ENCODE results near the gene IFNW1.
"Not testable (repeated sequence)": the region's sequence is repeated elsewhere in the genome, so short reads cannot be mapped to it uniquely, and the experiment has no call there.

IFNW1 gene

GRCh38 chr9:21141427-21141882 lies at the start of gene IFNW1:
IFNW1 (minus strand) TSS chr9:21141832; CDS start chr9:21141570, 262 bp downstream.
- DNase-seq = no peak

GRCh38 chr9:21187487-21187886 lies 45.9 kb upstream of the IFNW1 start, which contains the start of gene IFNA4:
IFNA4 (minus strand) TSS chr9:21187587; CDS start chr9:21187531, 56 bp downstream.
- not testable (repeated sequence) for DNase-seq

GRCh38 chr9:21182810-21183736 lies 41.4 kb upstream of the IFNW1 start:
- peak; percentile 76 for DNase-seq

DNA sequence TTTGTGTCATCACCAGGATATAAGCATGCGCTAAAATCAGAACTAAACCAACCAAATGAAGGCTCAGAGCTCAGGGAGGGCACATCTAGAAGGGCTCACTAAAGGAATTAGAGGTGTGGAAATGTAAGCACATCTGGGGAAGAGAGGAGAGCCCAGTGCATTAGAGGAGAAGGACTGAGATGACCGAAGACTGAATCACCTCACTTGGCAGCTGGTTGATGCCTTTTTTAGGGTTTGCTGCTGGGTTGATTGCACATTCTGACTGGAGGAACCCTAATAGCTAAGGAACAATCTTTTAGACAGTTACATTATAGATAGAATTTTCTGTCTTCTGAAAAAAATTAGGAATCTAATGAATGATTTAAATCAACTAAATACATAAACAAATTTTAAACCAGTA lies 33.0 kb upstream of the IFNW1 start:
- DNase-seq = no peak

GRCh38 chr9:21172156-21172555 lies 30.5 kb upstream of the IFNW1 start:
- no peak for DNase-seq

GRCh38 chr9:21171351-21171750 lies 29.7 kb upstream of the IFNW1 start:
- no peak for DNase-seq

DNA sequence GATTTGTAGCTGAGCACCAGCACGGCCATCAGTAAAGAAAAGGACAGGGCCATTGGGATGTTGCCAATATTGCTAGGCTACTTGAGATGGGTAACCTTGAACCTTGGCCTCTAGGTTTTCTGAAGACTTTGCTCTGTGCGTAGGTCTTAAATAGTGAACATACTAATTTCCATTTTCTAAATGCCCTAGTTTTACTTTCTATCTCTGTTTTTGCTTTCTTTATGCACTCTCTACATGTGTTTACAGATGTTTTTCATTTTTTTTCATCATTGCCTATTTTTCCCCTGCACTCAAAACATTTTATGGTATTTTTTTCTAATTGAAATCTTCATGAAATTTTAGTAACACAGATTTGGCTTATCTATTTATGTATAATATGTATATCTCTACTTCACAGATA lies 24.9 kb upstream of the IFNW1 start, which contains the start of gene IFNA21:
Gene IFNA21 (minus strand): TSS at position 101 of the 400 bp plus-strand sequence. CDS start 48 bp downstream, at position 53.
- DNase-seq = not testable (repeated sequence)

- no peak for DNase-seq
Measured at GRCh38 chr9:21165516-21165915, 23.9 kb upstream of the IFNW1 start.

- DNase-seq = peak; percentile 83
Measured at GRCh38 chr9:21160178-21160577, 18.5 kb upstream of the IFNW1 start.

DNA sequence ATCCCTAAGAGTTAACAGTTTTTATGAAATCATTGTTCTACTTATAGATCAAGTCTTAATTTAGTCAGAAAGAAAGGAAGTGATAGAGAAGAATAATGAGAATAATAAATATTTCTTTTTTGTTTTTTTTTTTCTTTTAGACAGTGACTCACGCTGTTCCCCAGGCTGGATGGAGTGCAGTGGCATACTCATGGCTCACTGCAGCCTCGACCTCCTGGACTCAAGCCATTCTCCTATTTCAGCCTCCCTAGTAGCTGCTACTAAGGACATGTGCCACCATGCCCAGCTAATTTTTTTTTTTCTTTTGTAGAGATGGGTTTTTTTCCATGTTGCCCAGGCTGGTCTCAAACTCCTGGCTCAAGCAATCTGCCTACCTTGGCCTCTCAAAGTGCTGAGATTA lies 13.9 kb upstream of the IFNW1 start:
- no peak for DNase-seq

DNA sequence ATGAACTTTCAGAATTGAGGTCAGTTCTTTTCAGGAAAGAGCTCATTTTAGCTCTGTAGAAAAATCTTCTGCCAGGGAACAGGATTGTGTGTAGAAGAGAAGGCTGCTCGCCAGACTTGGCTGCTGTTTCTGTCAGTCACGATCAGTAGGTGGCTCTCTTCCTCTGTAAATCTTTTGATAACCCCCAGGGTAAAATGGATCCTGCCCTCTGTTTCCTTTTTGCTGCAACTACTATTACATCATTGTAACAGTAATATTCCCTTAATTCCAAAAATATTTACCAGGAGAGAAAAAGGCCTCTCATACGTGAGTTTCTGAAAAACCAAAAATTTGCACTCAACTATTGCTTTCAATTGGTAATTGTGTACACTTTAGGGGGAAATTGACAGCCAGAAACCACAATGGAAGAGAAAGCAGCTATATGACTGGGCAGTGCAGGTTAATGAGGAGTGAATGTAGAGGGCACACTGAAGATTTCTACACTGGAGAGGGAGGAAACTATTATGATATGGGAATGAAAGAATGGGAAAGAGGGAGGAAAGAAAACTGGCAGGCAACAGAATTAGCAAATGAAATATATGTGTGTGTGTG lies 12.5 kb upstream of the IFNW1 start:
- DNase-seq = peak; percentile 84

DNA sequence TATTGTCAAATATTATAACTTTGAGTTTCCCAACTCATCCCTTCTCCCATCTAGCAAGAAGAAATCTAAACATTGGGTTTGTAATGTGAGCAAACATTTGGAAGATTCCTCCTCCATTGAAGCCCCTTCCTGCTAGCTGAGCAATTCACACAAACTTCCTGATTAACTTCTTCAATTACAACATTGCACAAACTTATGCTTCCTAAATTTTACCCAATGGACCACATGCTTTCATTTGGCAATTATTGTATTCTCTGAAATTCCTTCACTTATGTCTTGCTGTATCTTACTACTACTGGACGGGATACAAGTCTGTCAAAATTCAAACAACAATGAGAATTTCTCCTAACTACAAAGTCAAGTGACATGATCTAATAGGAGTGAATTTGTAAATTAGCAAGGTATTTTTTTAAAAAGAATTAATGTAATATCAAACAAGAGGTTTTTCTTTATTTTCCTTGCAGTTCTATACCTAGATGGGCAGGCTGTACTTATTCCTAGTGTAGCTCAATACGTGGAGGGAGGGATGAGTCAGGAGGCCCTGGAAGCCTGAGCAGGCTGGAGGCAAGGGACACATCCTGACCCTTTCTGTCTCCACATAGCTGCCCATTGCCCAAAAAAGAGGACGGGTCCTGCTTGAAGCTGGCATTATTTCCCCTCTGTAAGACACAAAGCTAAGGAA lies 11.8 kb upstream of the IFNW1 start:
- DNase-seq = peak; percentile 14

GRCh38 chr9:21144603-21145002 lies 3.0 kb upstream of the IFNW1 start:
- DNase-seq = no peak

DNA sequence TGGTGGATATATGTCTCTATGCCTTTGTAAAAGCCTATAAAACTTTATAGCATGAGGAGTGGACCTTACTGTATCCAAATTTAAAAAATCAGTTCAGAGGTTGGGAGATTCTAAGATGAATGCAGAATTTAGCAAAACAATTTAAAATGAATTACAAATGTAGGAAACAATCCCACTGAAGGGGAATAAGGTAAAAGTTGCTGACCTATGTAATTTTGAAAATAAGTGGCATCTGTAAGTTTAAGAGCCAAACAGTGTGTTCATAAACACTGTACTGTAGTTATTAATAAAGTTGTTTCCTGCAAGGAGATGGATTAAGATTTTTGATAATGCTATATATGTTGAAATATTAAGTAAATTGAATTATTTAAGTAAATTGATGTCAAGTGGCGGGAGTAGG lies 4.6 kb downstream of the IFNW1 start:
- DNase-seq = no peak

- no peak for DNase-seq
Measured at GRCh38 chr9:21135736-21136135, 5.9 kb downstream of the IFNW1 start.

DNA sequence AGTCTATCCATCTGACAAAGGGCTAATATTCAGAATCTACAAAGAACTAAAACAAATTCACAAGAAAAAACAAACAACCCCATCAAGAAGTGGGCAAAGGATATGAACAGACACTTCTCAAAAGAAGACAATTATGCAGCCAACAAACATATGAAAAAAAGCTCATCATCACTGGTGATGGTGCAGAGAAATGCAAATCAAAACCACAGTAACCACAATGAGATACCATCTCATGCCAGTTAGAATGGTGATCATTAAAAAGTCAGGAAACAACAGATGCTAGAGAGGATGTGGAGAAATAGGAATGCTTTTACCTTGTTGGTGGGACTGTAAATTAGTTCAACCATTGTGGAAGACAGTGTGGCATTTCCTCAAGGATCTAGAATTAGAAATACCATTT lies 13.4 kb downstream of the IFNW1 start:
- peak; percentile 36 for DNase-seq

DNA sequence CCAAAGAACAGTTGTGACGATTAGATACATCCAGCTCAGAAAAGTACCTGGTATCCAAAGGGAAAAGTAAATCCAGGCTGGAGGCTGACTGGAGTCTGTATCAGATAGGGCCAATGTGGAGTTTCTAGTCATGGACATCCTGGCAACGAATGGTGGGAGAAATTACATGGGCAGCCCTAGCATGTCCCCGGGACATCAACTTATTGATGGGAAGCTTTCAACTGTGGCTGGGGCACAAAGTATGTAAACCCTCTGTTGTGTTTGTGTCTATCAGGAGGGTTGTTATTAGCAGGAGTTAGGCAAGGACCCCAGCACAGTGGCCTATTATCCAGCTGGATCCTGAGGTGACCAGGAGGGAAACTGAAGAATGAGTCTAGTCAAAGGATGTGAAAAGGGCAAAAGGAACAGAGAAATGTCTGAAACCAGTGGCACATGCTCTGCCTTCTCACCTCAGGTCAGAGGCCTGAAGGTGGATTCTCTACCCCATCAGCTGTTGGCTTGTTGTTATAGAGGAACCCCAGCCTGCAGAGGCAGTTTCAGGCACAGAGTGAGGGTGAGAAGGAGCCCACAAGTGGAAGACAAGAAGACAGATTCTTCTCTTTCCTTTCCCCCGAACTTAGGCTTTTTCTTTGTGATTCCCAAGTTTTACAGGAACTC lies 19.9 kb downstream of the IFNW1 start:
- DNase-seq = no peak

GRCh38 chr9:21121079-21121478 lies 20.6 kb downstream of the IFNW1 start:
- DNase-seq = no peak

DNA sequence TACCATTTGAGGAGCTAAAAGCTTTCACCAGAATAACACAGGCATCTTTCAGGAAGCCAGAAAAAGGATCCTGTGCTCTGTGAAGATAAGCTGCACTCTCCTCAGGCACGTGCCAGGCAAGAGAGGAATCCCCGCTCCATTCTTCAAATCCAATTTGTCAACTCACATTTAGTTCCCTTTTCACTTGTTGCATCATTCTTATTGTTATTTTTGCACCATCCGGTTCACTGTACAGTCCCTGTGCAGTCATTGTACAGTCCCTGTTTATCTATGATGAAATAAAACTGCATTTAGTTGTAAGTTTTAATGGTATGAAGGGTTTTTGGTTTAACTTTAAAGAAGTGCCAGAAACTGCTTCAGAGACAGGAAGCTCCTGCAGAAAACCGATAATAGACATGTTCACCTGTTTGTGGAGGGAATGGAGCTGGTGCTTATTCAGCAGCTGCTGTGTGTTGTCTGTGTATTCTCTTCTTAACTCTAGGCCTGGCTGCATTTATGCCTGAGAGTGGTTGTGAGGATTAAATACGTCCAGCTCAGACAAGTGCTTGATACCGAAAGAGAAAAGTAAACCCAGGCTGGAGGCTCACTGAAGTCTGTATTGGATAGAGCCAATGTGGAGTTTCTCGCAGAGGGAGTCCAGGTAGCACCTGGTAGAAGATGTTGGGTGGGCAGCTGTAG lies 22.4 kb downstream of the IFNW1 start:
- peak; percentile 93 for DNase-seq

GRCh38 chr9:21114311-21114710 lies 27.3 kb downstream of the IFNW1 start:
- no peak for DNase-seq

DNA sequence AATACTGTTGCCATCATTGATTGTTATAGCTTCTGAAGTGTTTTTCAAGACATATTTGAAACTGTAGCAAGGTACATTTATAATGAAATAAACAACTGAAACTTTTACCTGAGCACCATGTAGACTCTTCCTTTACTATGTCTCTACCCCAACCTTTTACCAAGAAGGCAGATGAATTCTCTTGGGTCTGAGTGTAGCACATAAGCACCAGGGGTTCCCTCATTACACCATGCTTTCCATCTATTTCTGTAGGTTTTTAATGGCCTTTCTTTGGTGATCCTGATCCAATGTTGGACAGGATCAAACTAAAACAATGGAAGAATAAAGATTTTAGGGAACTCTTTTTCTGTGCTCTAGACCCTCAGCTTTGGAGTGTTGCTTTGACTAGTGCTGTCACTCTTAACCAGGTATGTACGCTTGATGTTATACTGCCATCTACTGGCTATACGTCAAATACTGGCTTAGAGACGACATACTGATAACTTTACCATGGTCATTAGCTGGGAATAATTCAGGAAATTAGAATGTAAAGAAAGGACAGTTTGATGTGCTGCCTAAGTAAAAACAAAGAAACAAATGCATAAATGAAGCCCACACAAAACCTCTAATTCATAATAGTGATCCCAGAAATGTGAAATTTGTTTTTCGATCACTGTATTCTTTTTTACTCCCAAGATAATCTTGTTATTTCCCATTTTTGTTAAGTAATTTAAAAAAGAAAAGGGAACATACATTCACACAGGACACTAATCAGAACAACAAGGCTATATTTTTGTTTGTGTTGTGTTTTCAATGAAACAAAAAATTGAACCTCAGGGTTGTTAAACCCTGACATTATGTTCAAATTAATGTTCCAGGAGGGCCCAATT lies 30.7 kb downstream of the IFNW1 start:
- peak; percentile 92 for DNase-seq
